ENCODE data around the gene GFPT2. TPM values are rescaled to one million over a fixed set of nuclear protein-coding genes. Genes with fewer than 3 reads are reported as not detected.

The GFPT2 gene
- total RNA-seq = under 1 TPM; 0.12 to 1.00 TPM
- polyA plus RNA-seq = under 1 TPM in 1 of 2 donors, not detected in 1; 0.13 TPM

GRCh38 chr5:180353048-180353979, at the start of gene GFPT2:
Gene GFPT2 (minus strand): TSS chr5:180353336. CDS start chr5:180353217, 119 bp downstream.
- Histone ChIP-seq H3K4me1 (ENCODE audit: insufficient read depth, low read length) (peaks cover 9% of the 10 kb centered on the region), H3K9me3 (ENCODE audit: control insufficient read depth in 1 of 2, low read length in 2 of 2) (no peaks in the 10 kb centered on the region), H3K27me3 (ENCODE audit: insufficient read depth, low read length) (peaks cover 17% of the 10 kb centered on the region), H3K27ac (ENCODE audit: low read depth, low read length) (no peak within 1 kb of the TSS), H3K36me3 (ENCODE audit: insufficient read depth, low read length) (no peaks in the 10 kb centered on the region), H3K4me3 (ENCODE audit: low read length in 2 of 2) (peak within 1 kb of the TSS in 1 of 2 donors; percentile 68)
- Mint-ChIP-seq H3K36me3 (no peaks in the 10 kb centered on the region), H3K27ac (peak within 1 kb of the TSS in 2 of 7 donors; percentile 14 to 22), H3K9me3 (no peaks in the 10 kb centered on the region), H3K27me3 (peaks cover 22 to 26% of the 10 kb centered on the region in 2 donors), H3K4me1 (peaks cover 2 to 13% (median 5%) of the 10 kb centered on the region in 4 donors), H3K4me3 (peak within 1 kb of the TSS; percentile 76 to 87 (median 80))
- intact Hi-C loops (cut with micrococcal nuclease) = loop anchor here (1.0 kb wide), 1 partner anchor 60 kb away; no protein-coding TSS in a partner anchor
- ChIA-PET POLR2A (ENCODE audit: partially characterized antibody) (interaction anchor here (1.0 kb wide), 1 partner anchor 61 kb away, joined by 6 read pairs; the partner anchor contains the start of gene MAPK9), CTCF (ENCODE audit: partially characterized antibody) (interaction anchor here (0.9 kb wide), 1 partner anchor 25 kb away, joined by 3 read pairs; no protein-coding TSS in a partner anchor)
- peak; percentile 70 to 76 (median 73) for DNase-seq

GRCh38 chr5:180402716-180403115, 49.6 kb upstream of the GFPT2 start:
- ChIA-PET CTCF (ENCODE audit: partially characterized antibody) (no interaction called here), POLR2A (ENCODE audit: partially characterized antibody) (no interaction called here)
- intact Hi-C loops (cut with micrococcal nuclease) = no loop called here
- Histone ChIP-seq H3K36me3 (ENCODE audit: insufficient read depth, low read length) (no peaks in the 10 kb centered on the region), H3K27me3 (ENCODE audit: insufficient read depth, low read length) (no peaks in the 10 kb centered on the region), H3K4me3 (ENCODE audit: low read length in 2 of 2) (no peak overlapping the region), H3K4me1 (ENCODE audit: insufficient read depth, low read length) (no peaks in the 10 kb centered on the region), H3K27ac (ENCODE audit: low read depth, low read length) (no peak overlapping the region), H3K9me3 (ENCODE audit: control insufficient read depth in 1 of 2, low read length in 2 of 2) (no peaks in the 10 kb centered on the region)
- Mint-ChIP-seq H3K27me3 (peaks cover 11 to 22% of the 10 kb centered on the region in 2 donors), H3K4me3 (no peak overlapping the region), H3K9me3 (peaks cover 0 to 7% (median 0%) of the 10 kb centered on the region in 8 donors), H3K36me3 (no peaks in the 10 kb centered on the region), H3K4me1 (no peaks in the 10 kb centered on the region), H3K27ac (no peak overlapping the region)
- no peak for DNase-seq

GRCh38 chr5:180401229-180401907, 48.2 kb upstream of the GFPT2 start:
- CTCF ChIA-PET (ENCODE audit: partially characterized antibody) = no interaction called here
- Mint-ChIP-seq H3K27ac (no peak overlapping the region), H3K27me3 (peaks cover 8 to 16% of the 10 kb centered on the region in 2 donors), H3K4me1 (no peaks in the 10 kb centered on the region), H3K4me3 (no peak overlapping the region), H3K36me3 (no peaks in the 10 kb centered on the region), H3K9me3 (peaks cover 0 to 7% (median 0%) of the 10 kb centered on the region in 8 donors)
- no peaks in the 10 kb centered on the region for H3K9me3 ChIP-seq (ENCODE audit: control insufficient read depth in 1 of 2, low read length in 2 of 2)
- no peak for DNase-seq
- no peaks in the 10 kb centered on the region for H3K36me3 ChIP-seq (ENCODE audit: insufficient read depth, low read length)
- intact Hi-C loops (cut with micrococcal nuclease) = no loop called here
- no peak overlapping the region for H3K27ac ChIP-seq (ENCODE audit: low read depth, low read length)
- H3K4me1 ChIP-seq (ENCODE audit: insufficient read depth, low read length) = no peaks in the 10 kb centered on the region
- H3K4me3 ChIP-seq (ENCODE audit: low read length in 2 of 2) = no peak overlapping the region
- H3K27me3 ChIP-seq (ENCODE audit: insufficient read depth, low read length) = no peaks in the 10 kb centered on the region
- POLR2A ChIA-PET (ENCODE audit: partially characterized antibody) = no interaction called here

- H3K27ac ChIP-seq (ENCODE audit: low read depth, low read length) = no peak overlapping the region
- ChIA-PET POLR2A (ENCODE audit: partially characterized antibody) (no interaction called here), CTCF (ENCODE audit: partially characterized antibody) (no interaction called here)
- H3K4me1 Mint-ChIP-seq = no peaks in the 10 kb centered on the region
- no peak overlapping the region for H3K4me3 ChIP-seq (ENCODE audit: low read length in 2 of 2)
- peaks cover 8 to 16% of the 10 kb centered on the region in 2 donors for H3K27me3 Mint-ChIP-seq
- H3K4me1 ChIP-seq (ENCODE audit: insufficient read depth, low read length) = no peaks in the 10 kb centered on the region
- H3K4me3 Mint-ChIP-seq = no peak overlapping the region
- no peaks in the 10 kb centered on the region for H3K36me3 Mint-ChIP-seq
- H3K27ac Mint-ChIP-seq = no peak overlapping the region
- H3K9me3 ChIP-seq (ENCODE audit: control insufficient read depth in 1 of 2, low read length in 2 of 2) = no peaks in the 10 kb centered on the region
- H3K27me3 ChIP-seq (ENCODE audit: insufficient read depth, low read length) = no peaks in the 10 kb centered on the region
- no peaks in the 10 kb centered on the region for H3K36me3 ChIP-seq (ENCODE audit: insufficient read depth, low read length)
- DNase-seq = no peak
- intact Hi-C loops (cut with micrococcal nuclease) = no loop called here
- H3K9me3 Mint-ChIP-seq = peaks cover 0 to 7% (median 0%) of the 10 kb centered on the region in 8 donors
Measured at GRCh38 chr5:180400416-180400815, 47.3 kb upstream of the GFPT2 start.

GRCh38 chr5:180399401-180400215, 46.5 kb upstream of the GFPT2 start:
- Mint-ChIP-seq H3K27ac (no peak overlapping the region), H3K36me3 (no peaks in the 10 kb centered on the region), H3K9me3 (peaks cover 0 to 7% (median 0%) of the 10 kb centered on the region in 8 donors), H3K27me3 (peaks cover 8 to 16% of the 10 kb centered on the region in 2 donors), H3K4me1 (no peaks in the 10 kb centered on the region), H3K4me3 (no peak overlapping the region)
- Histone ChIP-seq H3K27me3 (ENCODE audit: insufficient read depth, low read length) (no peaks in the 10 kb centered on the region), H3K9me3 (ENCODE audit: control insufficient read depth in 1 of 2, low read length in 2 of 2) (no peaks in the 10 kb centered on the region), H3K36me3 (ENCODE audit: insufficient read depth, low read length) (no peaks in the 10 kb centered on the region), H3K27ac (ENCODE audit: low read depth, low read length) (no peak overlapping the region), H3K4me3 (ENCODE audit: low read length in 2 of 2) (no peak overlapping the region), H3K4me1 (ENCODE audit: insufficient read depth, low read length) (no peaks in the 10 kb centered on the region)
- intact Hi-C loops (cut with micrococcal nuclease) = no loop called here
- ChIA-PET POLR2A (ENCODE audit: partially characterized antibody) (no interaction called here), CTCF (ENCODE audit: partially characterized antibody) (no interaction called here)
- no peak for DNase-seq

GRCh38 chr5:180396926-180397325, 43.8 kb upstream of the GFPT2 start:
- H3K36me3 ChIP-seq (ENCODE audit: insufficient read depth, low read length) = no peaks in the 10 kb centered on the region
- no peak overlapping the region for H3K27ac ChIP-seq (ENCODE audit: low read depth, low read length)
- no peak for DNase-seq
- no peaks in the 10 kb centered on the region for H3K27me3 ChIP-seq (ENCODE audit: insufficient read depth, low read length)
- Mint-ChIP-seq H3K4me3 (no peak overlapping the region), H3K9me3 (peaks cover 0 to 7% (median 0%) of the 10 kb centered on the region in 8 donors), H3K4me1 (no peaks in the 10 kb centered on the region), H3K27ac (no peak overlapping the region), H3K27me3 (peaks cover 4 to 14% of the 10 kb centered on the region in 2 donors), H3K36me3 (no peaks in the 10 kb centered on the region)
- H3K4me1 ChIP-seq (ENCODE audit: insufficient read depth, low read length) = no peaks in the 10 kb centered on the region
- intact Hi-C loops (cut with micrococcal nuclease) = no loop called here
- H3K4me3 ChIP-seq (ENCODE audit: low read length in 2 of 2) = no peak overlapping the region
- no peaks in the 10 kb centered on the region for H3K9me3 ChIP-seq (ENCODE audit: control insufficient read depth in 1 of 2, low read length in 2 of 2)
- ChIA-PET CTCF (ENCODE audit: partially characterized antibody) (no interaction called here), POLR2A (ENCODE audit: partially characterized antibody) (no interaction called here)
